MCF 10A (cell line): ENCODE measurements around the gene GAN. TPM values are rescaled to one million over a fixed set of nuclear protein-coding genes. Genes with fewer than 3 reads are reported as not detected.
A peak's percentile ranks its signal among the peaks of the same experiment; 100 is the strongest.

Experiments used
- BruUV-seq: library from RNA; stranded (reverse); fragments of 400-500 nt; replicated peaks from 2 replicates; lab custom pipeline; 2021; lab: Mats Ljungman, UMichigan
- CTCF ChIA-PET: fragments of 300-600 bp; sonication (Branson Sonifier 250); formaldehyde crosslinking; extraction: SDS; loops from one replicate; lab custom pipeline; 2021; ENCODE audit warnings: antibody characterized with exemption, inconsistent platforms; lab: Yijun Ruan, JAX
- POLR2A ChIA-PET: fragments of 300-600, 350-650 bp; sonication (Branson Sonifier 250); formaldehyde crosslinking; extraction: SDS; loops from one replicate; lab custom pipeline; 2020; ENCODE audit warnings: antibody characterized with exemption, inconsistent platforms; lab: Yijun Ruan, JAX
- DNase-seq: peaks from one replicate; pipeline ENCODE4 v3.0.0-alpha.2; 2018; ENCODE audit not compliant: unreplicated experiment
- H3K27ac Mint-ChIP-seq: one replicate; pipeline ENCODE4 v1.8.0; 2022; ENCODE audit warnings: mild to moderate bottlenecking, low read depth, mixed read lengths; ENCODE audit not compliant: unreplicated experiment
- H3K27me3 Mint-ChIP-seq: one replicate; pipeline ENCODE4 v1.8.0; 2022; ENCODE audit warnings: mixed read lengths; ENCODE audit not compliant: insufficient read depth, unreplicated experiment
- H3K36me3 Mint-ChIP-seq: one replicate; pipeline ENCODE4 v1.8.0; 2022; ENCODE audit warnings: mild to moderate bottlenecking, moderate library complexity, mixed read lengths; ENCODE audit not compliant: insufficient read depth, unreplicated experiment
- H3K4me1 Mint-ChIP-seq: one replicate; pipeline ENCODE4 v1.8.0; 2022; ENCODE audit warnings: mixed read lengths; ENCODE audit not compliant: insufficient read depth, unreplicated experiment
- H3K4me3 Mint-ChIP-seq: one replicate; pipeline ENCODE4 v1.8.0; 2022; ENCODE audit warnings: mild to moderate bottlenecking, moderate library complexity, mixed read lengths; ENCODE audit not compliant: unreplicated experiment
- H3K9me3 Mint-ChIP-seq: one replicate; pipeline ENCODE4 v1.8.0; 2022; ENCODE audit warnings: mixed read lengths; ENCODE audit not compliant: unreplicated experiment
- CTCF ChIP-seq: fragments of 200-600 bp; IDR thresholded peaks from one replicate; pipeline ENCODE4 v1.8.0; 2022; ENCODE audit warnings: antibody characterized with exemption, mild to moderate bottlenecking; ENCODE audit not compliant: unreplicated experiment
- intact Hi-C: fragments of 100-400 bp; cut with micrococcal nuclease; formaldehyde crosslinking; loops from 2 replicates; pipeline ENCODE4 v1.14.1; 2022
- total RNA-seq: library from RNA; stranded (reverse); gene quantifications from 2 replicates; pipeline ENCODE4 v1.2.3, GENCODE V29; 2022

The GAN gene
- total RNA-seq, 1 experiment from 2014 or later: 12.4 TPM

- H3K9me3 Mint-ChIP-seq: no peaks in the 10 kb centered on the region
- H3K27me3 Mint-ChIP-seq: no peaks in the 10 kb centered on the region
- TF ChIP-seq CTCF: no peak
- H3K27ac Mint-ChIP-seq: no peak overlapping the region
- peaks cover 67% of the 10 kb centered on the region for H3K36me3 Mint-ChIP-seq
- ChIA-PET POLR2A (no interaction called here), CTCF (interaction anchor here (1.0 kb wide), 1 partner anchor 9 kb away, joined by 3 read pairs; no protein-coding TSS in a partner anchor)
- H3K4me1 Mint-ChIP-seq: no peaks in the 10 kb centered on the region
- intact Hi-C loops: no loop called here
- no peak for DNase-seq
- no TSS peak for BruUV-seq
- H3K4me3 Mint-ChIP-seq: no peak overlapping the region
Measured at GRCh38 chr16:81374550-81374949, 59.8 kb downstream of the GAN start.

- Mint-ChIP-seq H3K4me3 (no peak overlapping the region), H3K4me1 (no peaks in the 10 kb centered on the region), H3K9me3 (no peaks in the 10 kb centered on the region), H3K27ac (no peak overlapping the region), H3K36me3 (peaks cover 59% of the 10 kb centered on the region), H3K27me3 (no peaks in the 10 kb centered on the region)
- CTCF ChIA-PET: interaction anchor here (0.5 to 2.2 kb wide), 6 partner anchors 11 to 347 kb away, joined by 3 to 11 read pairs (median 4); no protein-coding TSS in a partner anchor
- POLR2A ChIA-PET: no interaction called here
- no peak for TF ChIP-seq CTCF
- peak; percentile 77 for DNase-seq
- no TSS peak for BruUV-seq
- intact Hi-C loops: no loop called here
Measured at GRCh38 chr16:81376880-81377279, 62.1 kb downstream of the GAN start.

- no peak for DNase-seq
- no TSS peak for BruUV-seq
- POLR2A ChIA-PET: interaction anchor here (0.6 kb wide), 1 partner anchor 1729 kb away, joined by 3 read pairs; no protein-coding TSS in a partner anchor
- Mint-ChIP-seq H3K4me3 (no peak overlapping the region), H3K9me3 (no peaks in the 10 kb centered on the region), H3K27ac (no peak overlapping the region), H3K27me3 (no peaks in the 10 kb centered on the region), H3K4me1 (no peaks in the 10 kb centered on the region), H3K36me3 (peaks cover 47% of the 10 kb centered on the region)
- TF ChIP-seq CTCF: no peak
- intact Hi-C loops: no loop called here
- CTCF ChIA-PET: interaction anchor here (0.5 to 2.2 kb wide), 3 partner anchors 13 to 338 kb away, joined by 3 to 11 read pairs (median 4); no protein-coding TSS in a partner anchor
Measured at GRCh38 chr16:81378049-81378448, 63.3 kb downstream of the GAN start.

- no peak overlapping the region for H3K27ac Mint-ChIP-seq
- no TSS peak for BruUV-seq
- ChIA-PET POLR2A (no interaction called here), CTCF (interaction anchor here (1.4 kb wide), 1 partner anchor 342 kb away, joined by 4 read pairs; no protein-coding TSS in a partner anchor)
- DNase-seq: no peak
- peaks cover 33% of the 10 kb centered on the region for H3K36me3 Mint-ChIP-seq
- H3K4me1 Mint-ChIP-seq: no peaks in the 10 kb centered on the region
- no peak for TF ChIP-seq CTCF
- no peaks in the 10 kb centered on the region for H3K9me3 Mint-ChIP-seq
- H3K27me3 Mint-ChIP-seq: no peaks in the 10 kb centered on the region
- intact Hi-C loops: no loop called here
- no peak overlapping the region for H3K4me3 Mint-ChIP-seq
Measured at GRCh38 chr16:81380932-81381331, 66.2 kb downstream of the GAN start.
